Mesenteric fat pad (tissue), 1 donor: ENCODE data around the gene LPIN2. TPM values are rescaled to one million over a fixed set of nuclear protein-coding genes. Genes with fewer than 3 reads are reported as not detected.
"Not testable (repeated sequence)": the region's sequence is repeated elsewhere in the genome, so short reads cannot be mapped to it uniquely, and the experiment has no call there.

Experiments used
- DNase-seq: peaks from one replicate; pipeline ENCODE4 v3.0.0-alpha.2; 2020; ENCODE audit warnings: low spot score
- long read RNA-seq: library from polyadenylated mRNA; unstranded; transcript quantifications from one replicate; pipeline ENCODE4 v2.0.0, GENCODE V29; 2020
- total RNA-seq: library from RNA; stranded (reverse); fragmentation: NEBNext Ultra II Directional; extraction: Animal tissue kit (Norgen Biotek cat#: 25700); gene quantifications from one replicate; pipeline ENCODE4 v1.2.1, GENCODE V29; 2021
- donor health status: DM: yes; HTN: yes; CAD: no.

The LPIN2 gene, protein sequence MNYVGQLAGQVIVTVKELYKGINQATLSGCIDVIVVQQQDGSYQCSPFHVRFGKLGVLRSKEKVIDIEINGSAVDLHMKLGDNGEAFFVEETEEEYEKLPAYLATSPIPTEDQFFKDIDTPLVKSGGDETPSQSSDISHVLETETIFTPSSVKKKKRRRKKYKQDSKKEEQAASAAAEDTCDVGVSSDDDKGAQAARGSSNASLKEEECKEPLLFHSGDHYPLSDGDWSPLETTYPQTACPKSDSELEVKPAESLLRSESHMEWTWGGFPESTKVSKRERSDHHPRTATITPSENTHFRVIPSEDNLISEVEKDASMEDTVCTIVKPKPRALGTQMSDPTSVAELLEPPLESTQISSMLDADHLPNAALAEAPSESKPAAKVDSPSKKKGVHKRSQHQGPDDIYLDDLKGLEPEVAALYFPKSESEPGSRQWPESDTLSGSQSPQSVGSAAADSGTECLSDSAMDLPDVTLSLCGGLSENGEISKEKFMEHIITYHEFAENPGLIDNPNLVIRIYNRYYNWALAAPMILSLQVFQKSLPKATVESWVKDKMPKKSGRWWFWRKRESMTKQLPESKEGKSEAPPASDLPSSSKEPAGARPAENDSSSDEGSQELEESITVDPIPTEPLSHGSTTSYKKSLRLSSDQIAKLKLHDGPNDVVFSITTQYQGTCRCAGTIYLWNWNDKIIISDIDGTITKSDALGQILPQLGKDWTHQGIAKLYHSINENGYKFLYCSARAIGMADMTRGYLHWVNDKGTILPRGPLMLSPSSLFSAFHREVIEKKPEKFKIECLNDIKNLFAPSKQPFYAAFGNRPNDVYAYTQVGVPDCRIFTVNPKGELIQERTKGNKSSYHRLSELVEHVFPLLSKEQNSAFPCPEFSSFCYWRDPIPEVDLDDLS
- total RNA-seq: 29.0 TPM
- long read RNA-seq, partial matches to known transcripts: 3 of 16 reads
- long read RNA-seq, other reads (novel, unspliced or antisense): 13 of 16 reads

DNA sequence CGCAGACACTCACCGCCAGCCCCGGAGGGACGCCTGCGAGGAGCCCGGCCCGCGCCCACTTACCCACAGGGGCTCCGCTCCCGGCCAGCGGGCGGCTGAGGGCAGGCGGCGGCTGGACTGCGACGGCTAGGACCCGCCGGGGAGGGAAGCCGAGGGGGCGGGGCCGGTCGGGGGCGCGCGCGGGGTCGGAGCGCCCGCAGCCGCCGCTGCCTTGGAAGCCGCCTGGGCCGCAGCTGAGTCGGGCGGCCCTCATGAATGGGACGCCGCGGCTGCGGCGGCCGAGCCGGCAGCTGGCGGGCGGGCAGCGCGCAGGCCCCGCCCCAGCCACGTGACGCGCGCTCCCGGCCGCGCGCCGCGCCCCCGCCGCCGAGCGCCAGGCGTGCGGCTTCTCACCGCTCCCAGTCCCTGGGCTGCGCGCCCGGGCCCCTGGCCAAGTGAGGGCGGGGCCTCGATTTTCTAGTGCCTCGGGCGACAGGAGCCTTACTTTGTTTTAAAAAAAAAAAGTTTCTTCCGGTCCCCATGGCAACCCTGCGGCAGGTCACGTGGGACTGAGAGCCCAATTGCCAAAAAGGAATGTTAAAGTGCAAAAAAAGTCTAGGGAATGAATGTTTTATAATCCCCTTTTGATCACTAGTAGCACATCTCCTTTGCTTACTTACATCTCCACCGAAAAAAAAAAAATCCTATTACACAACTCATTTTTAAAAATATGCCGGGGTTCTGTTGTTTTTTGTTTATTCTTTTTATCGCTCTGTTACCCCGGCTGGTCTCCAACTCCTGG, at the start of gene LPIN2:
TSS of gene LPIN2 (minus strand) at position 121 of the 781 bp plus-strand sequence. CDS start 52,304 bp downstream, outside the sequence.
- DNase-seq: peak; percentile 99

DNA sequence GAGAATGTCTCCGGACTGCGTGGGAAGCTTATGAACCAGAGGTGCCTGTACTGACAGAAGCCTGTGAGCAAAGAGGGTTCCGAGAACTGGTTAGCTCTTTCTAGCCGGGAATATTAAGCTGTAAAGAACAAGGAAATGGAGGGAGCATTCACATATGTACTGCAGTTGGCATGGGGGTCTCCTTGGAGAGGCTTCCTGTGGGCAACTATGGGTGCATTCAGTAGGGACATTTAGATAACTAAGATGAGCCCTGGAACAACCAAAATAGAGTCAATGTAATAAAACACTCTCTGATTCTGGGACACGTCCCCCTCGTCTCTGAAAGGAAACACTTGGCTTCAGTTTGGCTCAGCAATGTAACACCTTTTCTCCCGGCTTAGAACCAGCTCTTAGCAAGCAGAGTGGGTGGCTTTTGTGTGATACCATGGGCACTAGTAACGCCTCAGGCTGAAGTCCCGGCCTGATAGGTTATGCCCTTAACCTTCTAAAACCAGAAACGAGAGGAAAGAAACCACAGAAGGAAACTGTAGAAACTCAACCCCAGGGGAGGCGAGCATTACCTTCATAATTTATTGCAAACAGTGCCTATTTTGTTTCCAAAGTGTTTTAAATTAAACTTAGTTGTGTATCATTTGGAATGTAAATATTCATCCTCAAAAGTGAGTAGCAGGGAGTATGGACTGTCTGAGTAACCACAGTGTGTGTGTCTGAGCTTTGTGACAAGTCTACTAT, 48.8 kb upstream of the LPIN2 start:
- DNase-seq: no peak

DNA sequence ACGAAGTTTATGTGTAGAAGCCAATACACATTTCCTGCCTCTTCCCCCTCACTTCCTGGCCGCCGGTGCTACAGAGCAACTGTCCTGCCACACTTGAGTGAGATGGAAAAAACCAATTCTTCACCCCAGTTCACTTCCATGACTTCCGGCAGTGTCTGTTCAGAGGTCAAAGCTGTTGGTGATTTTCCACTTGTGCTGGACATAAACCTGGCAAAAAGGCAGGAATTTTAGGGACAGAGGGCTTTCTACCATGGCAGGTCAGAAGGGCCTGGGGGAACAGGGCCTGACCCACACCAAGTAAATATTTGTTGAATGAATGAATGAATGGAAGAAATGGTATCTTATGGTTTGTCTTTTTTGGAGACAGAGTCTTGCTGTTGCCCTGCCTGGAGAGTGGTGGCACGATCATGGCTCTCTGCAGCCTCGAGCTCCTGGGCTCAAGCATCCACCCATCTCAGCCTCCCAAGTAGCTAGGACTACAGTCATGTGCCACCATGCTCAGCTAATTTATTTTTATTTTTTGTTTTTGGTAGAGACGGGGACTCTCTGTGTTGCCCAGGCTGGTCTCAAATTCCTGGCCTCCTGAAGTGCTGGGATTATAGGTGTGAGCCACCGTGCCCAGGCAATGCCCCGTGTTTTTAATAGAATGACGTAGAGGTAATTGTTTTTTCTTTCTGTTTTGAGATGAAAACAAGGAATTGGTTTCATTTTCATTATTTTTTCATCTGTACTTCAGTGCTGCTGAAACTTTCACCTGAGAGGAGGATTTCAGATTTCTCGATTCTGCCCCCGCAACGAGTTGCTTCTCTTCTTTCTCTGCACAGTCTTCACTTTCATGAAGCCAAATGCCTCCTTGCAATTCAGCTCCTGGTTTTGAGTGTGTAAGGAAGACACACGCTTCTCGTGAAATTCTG, 48.0 kb upstream of the LPIN2 start:
- DNase-seq: no peak

DNA sequence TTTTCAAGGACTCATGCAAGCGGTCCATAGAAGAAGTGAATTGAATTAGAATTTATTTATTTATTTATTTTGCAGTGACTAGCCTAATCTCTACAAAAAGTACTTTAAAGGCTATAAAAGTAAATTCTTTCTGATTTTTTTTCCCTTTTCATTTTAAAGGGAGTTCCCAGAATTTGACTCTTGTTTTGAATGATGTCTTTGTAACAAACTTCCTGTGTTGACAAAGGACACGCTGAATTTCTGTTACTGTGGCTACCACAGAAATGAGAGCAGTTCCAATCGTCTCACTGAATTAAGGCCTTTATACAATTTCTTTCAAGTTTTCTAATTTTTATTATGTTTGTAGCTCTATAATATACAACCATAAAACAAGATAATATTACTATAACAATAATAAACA, 46.3 kb upstream of the LPIN2 start:
- DNase-seq: no peak

DNA sequence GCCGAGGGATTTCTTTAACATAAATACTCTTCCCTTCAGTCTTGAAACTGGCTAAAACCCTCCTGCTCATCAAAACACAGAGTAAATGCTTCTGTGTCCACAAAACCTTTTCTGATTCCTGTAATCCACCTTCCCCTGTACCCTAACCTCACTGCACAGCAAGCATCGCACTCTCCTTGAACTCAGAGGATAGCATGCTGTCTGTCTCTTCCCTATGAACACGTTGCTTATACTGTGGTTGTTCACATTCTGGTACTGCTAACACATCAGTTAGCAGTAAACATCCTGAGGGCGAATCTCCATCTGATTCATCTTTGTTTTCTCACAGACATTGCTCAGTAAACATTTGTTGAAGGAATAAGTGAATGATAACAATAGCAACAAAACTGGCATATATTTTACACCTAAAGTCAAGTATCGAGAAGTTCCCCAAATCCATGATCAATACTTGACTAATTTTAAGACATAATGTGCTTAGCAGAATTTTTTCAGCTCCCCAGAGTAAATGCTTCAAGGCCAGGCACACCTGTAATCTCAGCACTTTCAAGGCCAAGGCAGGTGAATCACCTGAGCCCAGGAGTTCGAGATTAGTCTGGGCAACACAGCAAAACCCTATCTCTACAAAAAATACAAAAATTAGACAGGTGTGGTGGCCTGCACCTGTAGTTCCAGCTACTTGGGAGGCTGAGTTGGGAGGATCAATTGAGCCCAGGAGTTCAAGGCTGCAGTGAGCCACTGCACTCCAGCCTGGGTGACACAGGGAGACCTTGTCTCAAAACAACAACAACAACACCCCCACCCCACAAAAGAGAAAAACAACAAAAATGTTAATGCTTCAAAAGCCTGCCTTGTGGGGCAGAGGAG, 45.6 kb upstream of the LPIN2 start:
- no peak for DNase-seq

DNA sequence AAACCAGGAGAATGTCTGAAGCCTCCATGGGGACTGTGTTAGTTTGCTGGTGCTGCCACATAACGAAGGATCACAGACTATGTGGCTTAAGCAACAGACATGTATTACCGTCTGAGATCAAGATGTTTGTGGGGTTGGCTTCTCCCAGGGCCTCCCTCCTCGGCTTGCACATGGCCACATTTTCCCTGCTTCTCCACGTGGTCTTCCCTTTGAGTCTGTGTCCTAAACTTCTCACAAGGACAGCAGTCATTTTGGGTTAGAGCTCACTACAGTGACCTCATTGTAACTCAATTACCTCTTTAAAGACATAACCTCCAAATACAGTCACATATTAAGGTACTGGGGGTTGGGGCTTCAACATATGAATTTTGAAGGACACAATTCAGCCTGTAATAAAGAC, 44.6 kb upstream of the LPIN2 start:
- no peak for DNase-seq

DNA sequence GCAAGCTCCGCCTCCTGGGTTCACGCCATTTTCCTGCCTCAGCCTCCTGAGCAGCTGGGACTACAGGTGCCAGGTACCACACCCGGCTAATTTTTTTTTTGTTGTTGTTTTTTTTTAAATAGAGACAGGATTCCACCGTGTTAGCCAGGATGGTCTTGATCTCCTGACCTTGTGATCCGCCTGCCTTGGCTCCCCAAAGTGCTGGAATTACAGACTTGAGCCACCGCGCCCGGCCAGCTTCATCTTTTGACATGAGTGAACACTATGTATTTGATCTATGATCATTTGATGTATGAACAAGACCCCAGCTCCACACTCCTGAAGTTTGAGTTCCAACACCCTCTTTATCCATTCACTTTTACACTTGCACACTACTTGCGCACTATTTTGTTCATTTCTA, 43.4 kb upstream of the LPIN2 start:
- no peak for DNase-seq

DNA sequence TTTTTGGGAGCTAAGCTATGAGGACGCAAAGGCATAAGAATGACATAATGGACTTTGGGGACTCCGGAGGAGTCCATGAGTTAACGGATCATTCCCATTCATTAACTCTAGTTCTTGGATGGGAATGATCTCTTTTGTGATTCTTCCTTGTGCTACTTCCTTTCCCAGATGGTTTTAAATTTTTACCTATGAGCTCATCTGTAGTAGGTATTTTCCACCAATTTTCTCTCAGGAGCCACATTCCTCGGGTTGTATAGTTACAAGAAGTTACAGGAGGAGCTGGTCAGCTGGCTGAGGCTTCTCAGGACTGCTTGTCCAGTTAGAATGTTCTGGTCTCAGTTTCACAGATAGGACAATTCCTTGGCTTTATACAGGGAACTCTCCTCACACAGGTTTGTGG, 42.9 kb upstream of the LPIN2 start:
- DNase-seq: no peak

DNA sequence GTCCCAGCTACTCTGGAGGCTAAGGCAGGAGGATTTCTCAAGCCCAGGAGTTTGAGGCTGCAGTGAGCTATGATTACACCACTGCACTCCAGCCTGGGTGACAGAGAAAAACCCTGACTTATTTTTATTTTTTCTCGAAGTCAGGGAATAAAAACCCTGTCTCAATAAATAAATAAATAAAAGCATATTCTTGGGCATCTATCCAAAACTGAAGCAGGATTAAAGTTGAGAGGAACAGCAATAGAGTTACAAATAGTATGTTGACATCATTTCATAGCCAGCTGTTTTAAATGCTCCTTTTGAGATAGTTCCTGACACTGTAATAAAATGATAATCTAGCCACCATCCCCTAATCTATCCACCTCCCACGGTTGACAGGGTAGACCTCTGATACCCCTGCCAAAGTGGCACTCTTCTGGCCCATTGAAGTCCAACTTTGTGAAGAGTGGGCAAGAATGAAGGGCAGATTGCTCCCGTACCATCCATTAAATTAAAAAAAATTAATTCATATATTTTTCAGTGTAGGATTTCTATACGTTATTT, 42.3 kb upstream of the LPIN2 start:
- DNase-seq: no peak

DNA sequence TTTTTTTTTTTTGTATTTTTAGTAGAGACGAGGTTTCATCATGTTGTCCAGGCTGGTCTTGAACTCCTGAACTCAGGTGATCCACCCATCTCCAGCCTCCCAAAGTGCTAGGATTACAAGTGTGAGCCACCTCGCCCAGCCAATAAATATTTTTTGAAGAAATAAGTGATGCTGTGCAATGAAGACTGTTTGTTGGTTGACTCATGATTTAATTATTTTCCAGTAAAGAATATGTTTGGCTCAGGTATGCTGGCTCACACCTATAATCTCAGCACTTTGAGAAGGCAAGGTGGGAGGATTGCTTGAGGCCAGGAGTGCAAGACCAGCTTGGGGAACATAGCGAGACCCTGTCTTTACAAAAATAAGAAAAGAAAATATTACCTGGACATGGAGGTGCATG, 41.8 kb upstream of the LPIN2 start:
- no peak for DNase-seq

DNA sequence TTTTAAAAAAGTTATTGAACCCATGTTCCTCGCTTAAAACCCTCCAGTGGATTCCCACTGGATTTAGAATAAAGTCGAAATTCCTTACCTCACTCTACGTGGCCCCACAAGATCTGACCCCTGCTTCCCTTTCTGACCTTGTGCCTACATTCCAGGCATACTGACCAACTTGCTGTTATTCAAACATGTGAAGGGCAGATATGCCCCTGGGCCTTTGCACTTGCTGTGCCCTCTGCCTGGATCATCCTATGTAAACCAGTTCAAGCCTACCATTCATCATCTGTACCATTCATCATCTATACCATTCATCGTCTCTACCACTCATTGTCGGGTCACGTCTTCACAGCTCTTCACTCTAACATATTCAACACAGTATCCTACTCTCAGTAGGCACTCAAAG, 41.3 kb upstream of the LPIN2 start:
- no peak for DNase-seq

DNA sequence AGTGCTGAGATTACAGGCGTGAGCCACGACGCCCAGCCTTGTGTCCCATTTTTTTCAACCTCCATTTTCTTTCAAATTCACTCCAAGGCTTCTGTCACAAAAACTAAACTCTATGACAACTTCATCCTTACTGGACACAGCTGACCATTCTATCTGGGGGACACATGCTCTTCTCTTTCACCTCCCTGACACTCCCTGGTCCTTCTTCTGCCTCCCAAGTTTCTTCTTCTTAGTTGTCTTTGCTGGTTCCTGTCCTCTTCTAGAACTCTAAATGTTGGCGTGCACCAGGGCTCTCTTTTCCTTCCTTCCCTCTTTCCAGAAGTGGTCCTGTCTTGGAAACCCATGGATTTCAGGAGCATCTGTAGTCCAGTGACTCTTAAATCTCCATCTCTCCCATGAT, 40.1 kb upstream of the LPIN2 start:
- DNase-seq: no peak

DNA sequence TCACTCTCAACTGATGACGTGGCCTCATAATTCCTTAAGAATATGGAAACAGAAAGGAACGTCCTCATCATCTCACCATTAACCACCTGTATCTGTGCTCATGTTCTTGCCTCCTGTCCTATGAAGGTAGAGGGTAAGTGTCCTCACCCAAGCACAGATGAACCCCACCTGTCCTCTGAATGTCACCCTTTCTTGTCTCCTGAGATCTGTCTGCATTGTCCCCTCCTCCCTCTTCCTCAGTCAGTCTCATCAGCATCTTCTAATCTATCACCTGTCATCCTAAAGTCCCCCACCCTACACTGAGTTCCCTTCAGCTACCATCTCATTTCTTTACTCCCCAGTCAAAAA, 39.4 kb upstream of the LPIN2 start:
- DNase-seq: no peak

DNA sequence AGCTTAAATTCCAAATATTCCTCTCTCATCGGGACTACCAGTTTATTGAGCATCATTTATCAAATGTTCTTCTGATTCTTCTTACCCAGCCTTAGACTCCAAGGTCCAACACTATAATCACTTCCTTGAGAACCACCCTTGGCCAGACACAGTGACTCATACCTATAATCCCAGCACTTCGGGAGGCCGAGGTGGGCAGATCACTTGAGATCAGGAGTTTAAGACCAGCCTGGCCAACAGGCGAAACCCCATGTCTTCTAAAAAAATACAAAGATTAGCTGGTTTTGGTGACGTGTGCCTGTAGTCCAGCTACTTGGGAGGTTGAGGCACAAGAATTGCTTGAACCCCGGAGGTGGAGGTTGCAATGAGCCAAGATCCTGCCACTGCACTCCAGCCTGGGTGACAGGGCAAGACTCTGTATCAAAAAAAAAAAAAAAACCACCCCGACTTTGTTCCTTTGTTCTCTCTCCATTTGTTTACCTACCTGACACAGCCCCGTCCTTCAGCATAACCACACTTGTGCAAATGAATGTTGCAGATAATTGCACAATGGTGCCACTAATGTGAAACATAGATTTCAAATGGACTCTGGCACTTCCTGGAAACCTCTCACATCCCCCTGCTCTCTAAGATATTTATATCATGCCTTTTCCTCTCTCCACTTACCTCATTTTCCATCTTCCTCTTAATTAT, 38.9 kb upstream of the LPIN2 start:
- DNase-seq: no peak

DNA sequence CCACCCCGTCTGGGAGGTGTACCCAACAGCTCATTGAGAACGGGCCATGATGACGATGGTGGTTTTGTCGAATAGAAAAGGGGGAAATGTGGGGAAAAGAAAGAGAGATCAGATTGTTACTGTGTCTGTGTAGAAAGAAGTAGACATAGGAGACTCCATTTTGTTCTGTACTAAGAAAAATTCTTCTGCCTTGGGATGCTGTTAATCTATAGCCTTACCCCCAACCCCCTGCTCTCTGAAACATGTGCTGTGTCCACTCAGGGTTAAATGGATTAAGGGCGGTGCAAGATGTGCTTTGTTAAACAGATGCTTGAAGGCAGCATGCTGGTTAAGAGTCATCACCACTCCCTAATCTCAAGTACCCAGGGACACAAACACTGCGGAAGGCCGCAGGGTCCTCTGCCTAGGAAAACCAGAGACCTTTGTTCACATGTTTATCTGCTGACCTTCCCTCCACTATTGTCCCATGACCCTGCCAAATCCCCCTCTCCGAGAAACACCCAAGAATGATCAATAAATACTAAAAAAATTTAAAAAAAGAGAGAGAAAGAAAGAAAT, 37.0 kb upstream of the LPIN2 start:
- DNase-seq: not testable (repeated sequence)

DNA sequence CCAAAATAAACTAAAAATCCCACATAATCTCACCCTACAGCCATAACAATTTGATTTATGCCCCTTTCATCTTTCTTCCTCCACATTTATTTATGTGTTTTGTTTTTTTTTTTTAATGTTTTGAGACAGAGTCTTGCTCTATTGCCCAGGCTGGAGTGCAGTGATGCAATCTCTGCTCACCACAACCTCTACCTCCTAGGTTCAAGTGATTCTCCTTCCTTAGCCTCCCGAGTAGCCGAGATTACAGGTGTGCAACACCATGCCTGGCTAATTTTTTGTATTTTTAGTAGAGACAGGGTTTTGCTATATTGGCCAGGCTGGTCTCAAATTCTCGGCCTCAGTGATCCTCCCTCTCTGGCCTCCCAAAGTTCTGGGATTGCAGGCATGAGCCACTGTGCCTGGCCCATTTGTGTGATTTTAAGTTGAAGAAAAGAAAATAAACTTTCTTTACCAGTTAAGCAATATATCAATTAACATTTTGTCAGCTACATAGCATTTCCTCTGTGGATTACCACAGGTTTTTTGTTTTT, 35.9 kb upstream of the LPIN2 start:
- DNase-seq: no peak

DNA sequence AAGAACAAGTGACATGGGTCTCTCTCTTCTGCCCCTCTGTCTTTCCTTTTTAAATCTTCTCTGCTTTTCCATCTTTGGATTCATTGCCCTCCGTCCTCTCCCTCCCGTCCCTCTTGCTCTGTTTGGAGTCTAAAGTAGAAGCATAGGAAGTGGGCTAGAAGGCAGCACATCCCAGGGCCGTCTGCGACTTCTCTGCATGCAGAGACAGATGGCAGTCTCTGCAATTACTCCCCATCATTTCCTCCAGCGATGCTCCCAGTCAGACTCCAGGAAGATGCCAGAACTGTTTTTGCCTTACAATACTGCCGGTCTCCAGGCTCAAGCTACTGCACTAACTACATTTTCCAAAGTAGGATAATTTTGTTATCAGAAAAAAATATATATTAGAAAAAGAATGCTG, 35.2 kb upstream of the LPIN2 start:
- no peak for DNase-seq
